PC-3 (cell line): ENCODE results near the gene EFCC1.

Experiments
- CTCF ChIP-seq: fragments of 300-600 bp; sonication (generic); conservative IDR thresholded peaks from 2 replicates; pipeline ENCODE4 v1.5.1; 2017; ENCODE audit warnings: antibody characterized with exemption, low read depth, mild to moderate bottlenecking, low read length
- EZH2 ChIP-seq: fragments of 300-600 bp; sonication (generic); IDR thresholded peaks from one replicate; pipeline ENCODE4 v1.6.1; 2017; ENCODE audit warnings: antibody characterized with exemption, mild to moderate bottlenecking, low read length; ENCODE audit not compliant: unreplicated experiment
- EZH2phosphoT487 ChIP-seq: fragments of 300-600 bp; sonication (generic); IDR thresholded peaks from 2 replicates; pipeline ENCODE4 v1.6.1; 2018; ENCODE audit warnings: mild to moderate bottlenecking, antibody characterized with exemption, low read length, borderline replicate concordance

GRCh38 chr3:129007792-129008191 lies 6.7 kb downstream of the EFCC1 start:
- no peak for TF ChIP-seq EZH2phosphoT487
- TF ChIP-seq CTCF = no peak
- no peak for TF ChIP-seq EZH2
